SK-N-SH treated with all-trans-retinoic acid at 6 μM for 48 hours (cell line): ENCODE results near the gene SDCCAG8.

Experiments used
- ATAC-seq: fragments of 200-7000 bp; cut with Tn5 transposase; 3 replicates; pipeline ENCODE4 v1.9.1; 2020; ENCODE audit warnings: mild to moderate bottlenecking, moderate library complexity
- BACH2 ChIP-seq: fragments of 250-450 bp; sonication (Bioruptor Pico); IDR thresholded peaks from 2 replicates; pipeline ENCODE4 v1.9.0; 2021; ENCODE audit warnings: mild to moderate bottlenecking, borderline replicate concordance
- CREB5 ChIP-seq: fragments of 250-450 bp; sonication (Bioruptor Pico); IDR thresholded peaks from 2 replicates; pipeline ENCODE4 v1.5.1; 2020; ENCODE audit warnings: low read depth, mild to moderate bottlenecking, moderate library complexity
- CSDC2 ChIP-seq: fragments of 250-450 bp; sonication (Bioruptor Pico); IDR thresholded peaks from 2 replicates; pipeline ENCODE4 v1.5.0; 2020; ENCODE audit warnings: mild to moderate bottlenecking, moderate library complexity
- CSRNP3 ChIP-seq: fragments of 250-450 bp; sonication (Bioruptor Pico); IDR thresholded peaks from 2 replicates; pipeline ENCODE4 v1.5.1; 2021; ENCODE audit warnings: mild to moderate bottlenecking, moderate library complexity
- GLIS3 ChIP-seq: fragments of 250-450 bp; sonication (Bioruptor Pico); IDR thresholded peaks from 2 replicates; pipeline ENCODE4 v1.5.0; 2020; ENCODE audit warnings: mild to moderate bottlenecking, moderate library complexity
- OSR1 ChIP-seq: fragments of 250-450 bp; sonication (Bioruptor Pico); IDR thresholded peaks from 2 replicates; pipeline ENCODE4 v1.8.0; 2022; ENCODE audit warnings: moderate library complexity, mild to moderate bottlenecking, inconsistent platforms
- PATZ1 ChIP-seq: fragments of 250-450 bp; sonication (Bioruptor Pico); IDR thresholded peaks from 2 replicates; pipeline ENCODE4 v1.8.0; 2020; ENCODE audit warnings: mild to moderate bottlenecking, moderate library complexity, borderline replicate concordance
- POU6F1 ChIP-seq: fragments of 250-450 bp; sonication (Bioruptor Pico); IDR thresholded peaks from 2 replicates; pipeline ENCODE4 v1.8.0; 2021; ENCODE audit warnings: low read depth, mild to moderate bottlenecking, moderate library complexity, borderline replicate concordance
- PPARA ChIP-seq: fragments of 250-450 bp; sonication (Bioruptor Pico); IDR thresholded peaks from 2 replicates; pipeline ENCODE4 v1.5.0; 2020; ENCODE audit warnings: mild to moderate bottlenecking, borderline replicate concordance
- RARB ChIP-seq: fragments of 250-450 bp; sonication (Bioruptor Pico); IDR thresholded peaks from 2 replicates; pipeline ENCODE4 v1.8.0; 2021; ENCODE audit warnings: mild to moderate bottlenecking, moderate library complexity
- SNAI2 ChIP-seq: fragments of 250-450 bp; sonication (Bioruptor Pico); IDR thresholded peaks from 2 replicates; pipeline ENCODE4 v1.5.0; 2020; ENCODE audit warnings: mild to moderate bottlenecking, moderate library complexity
- TCF4 ChIP-seq: fragments of 250-450 bp; sonication (Bioruptor Pico); IDR thresholded peaks from 2 replicates; pipeline ENCODE4 v1.8.0; 2021; ENCODE audit warnings: mild to moderate bottlenecking, moderate library complexity, borderline replicate concordance
- TOX ChIP-seq: fragments of 250-450 bp; sonication (Bioruptor Pico); IDR thresholded peaks from 2 replicates; pipeline ENCODE4 v1.8.0; 2021; ENCODE audit warnings: mild to moderate bottlenecking, moderate library complexity, borderline replicate concordance
- TSHZ2 ChIP-seq: fragments of 250-450 bp; sonication (Bioruptor Pico); IDR thresholded peaks from 2 replicates; pipeline ENCODE4 v1.5.0; 2020; ENCODE audit warnings: mild to moderate bottlenecking, moderate library complexity
- ZC3H10 ChIP-seq: fragments of 250-450 bp; sonication (Bioruptor Pico); IDR thresholded peaks from 2 replicates; pipeline ENCODE4 v1.5.1; 2021; ENCODE audit warnings: mild to moderate bottlenecking, moderate library complexity
- ZFP3 ChIP-seq: fragments of 250-450 bp; sonication (Bioruptor Pico); IDR thresholded peaks from 2 replicates; pipeline ENCODE4 v1.5.0; 2020; ENCODE audit warnings: mild to moderate bottlenecking, moderate library complexity
- ZFP30 ChIP-seq: fragments of 450-650 bp; formaldehyde crosslinking; IDR thresholded peaks from 2 replicates; pipeline ENCODE4 v1.5.0; 2022; ENCODE audit warnings: mild to moderate bottlenecking, moderate library complexity
- ZNF565 ChIP-seq: fragments of 450-650 bp; formaldehyde crosslinking; conservative IDR thresholded peaks from 2 replicates; pipeline ENCODE4 v1.5.0; 2020; ENCODE audit warnings: low read depth, mild to moderate bottlenecking, moderate library complexity
- ZNF70 ChIP-seq: fragments of 450-650 bp; formaldehyde crosslinking; IDR thresholded peaks from 2 replicates; pipeline ENCODE4 v1.5.0; 2020; ENCODE audit warnings: mild to moderate bottlenecking, moderate library complexity
- ZNF8 ChIP-seq: fragments of 450-650 bp; formaldehyde crosslinking; IDR thresholded peaks from 2 replicates; pipeline ENCODE4 v1.5.0; 2020; ENCODE audit warnings: mild to moderate bottlenecking, moderate library complexity

SDCCAG8 gene

GRCh38 chr1:243394601-243395464 lies 139.0 kb downstream of the SDCCAG8 start:
- TF ChIP-seq SNAI2 (CRISPR knock-in tag) (no peak), CSDC2 (CRISPR knock-in tag) (no peak), ZFP3 (CRISPR knock-in tag) (no peak), TCF4 (CRISPR knock-in tag) (no peak), ZFP30 (no peak), GLIS3 (CRISPR knock-in tag) (no peak), ZC3H10 (CRISPR knock-in tag) (no peak), POU6F1 (CRISPR knock-in tag) (no peak), CREB5 (CRISPR knock-in tag) (no peak), TOX (CRISPR knock-in tag) (no peak), PATZ1 (CRISPR knock-in tag) (no peak), ZNF8 (CRISPR knock-in tag) (no peak)
- no peak for ATAC-seq

GRCh38 chr1:243396424-243396823 lies 140.6 kb downstream of the SDCCAG8 start:
- ATAC-seq, result no peak
- no peak for TF ChIP-seq OSR1 (CRISPR knock-in tag)
- no peak for TF ChIP-seq SNAI2 (CRISPR knock-in tag)
- no peak for TF ChIP-seq TSHZ2 (CRISPR knock-in tag)
- TF ChIP-seq TOX (CRISPR knock-in tag), result no peak
- no peak for TF ChIP-seq ZNF565 (CRISPR knock-in tag)
- no peak for TF ChIP-seq POU6F1 (CRISPR knock-in tag)
- no peak for TF ChIP-seq GLIS3 (CRISPR knock-in tag)
- TF ChIP-seq PPARA (CRISPR knock-in tag), result no peak
- no peak for TF ChIP-seq ZNF8 (CRISPR knock-in tag)
- TF ChIP-seq ZNF70, result no peak
- TF ChIP-seq, all 23 proteins: peak for 0

GRCh38 chr1:243396876-243397275 lies 141.0 kb downstream of the SDCCAG8 start:
- no peak for ATAC-seq
- no peak for TF ChIP-seq ZFP3 (CRISPR knock-in tag)
- TF ChIP-seq CSDC2 (CRISPR knock-in tag), result no peak
- no peak for TF ChIP-seq CSRNP3
- TF ChIP-seq SNAI2 (CRISPR knock-in tag), result no peak
- no peak for TF ChIP-seq TSHZ2 (CRISPR knock-in tag)
- TF ChIP-seq BACH2 (CRISPR knock-in tag), result no peak
- no peak for TF ChIP-seq RARB (CRISPR knock-in tag)
- no peak for TF ChIP-seq ZNF565 (CRISPR knock-in tag)
- no peak for TF ChIP-seq POU6F1 (CRISPR knock-in tag)
- no peak for TF ChIP-seq ZC3H10 (CRISPR knock-in tag)
- no peak for TF ChIP-seq TCF4 (CRISPR knock-in tag)
